ENCODE data around the gene TTC24.
"Not testable (repeated sequence)": the region's sequence is repeated elsewhere in the genome, so short reads cannot be mapped to it uniquely, and the experiment has no call there.

The TTC24 gene

GRCh38 chr1:156589546-156589945 lies 10.0 kb downstream of the TTC24 start:
- no peak for DNase-seq

GRCh38 chr1:156590326-156591180 lies 11.0 kb downstream of the TTC24 start:
- DNase-seq, result no peak

GRCh38 chr1:156591181-156591431 lies 11.6 kb downstream of the TTC24 start:
- DNase-seq, result no peak

GRCh38 chr1:156591432-156592157 lies 12.1 kb downstream of the TTC24 start, which contains the start of gene NAXE:
Gene NAXE, plus strand, starts transcription at chr1:156591776. Its CDS starts 29 bp downstream, at chr1:156591805.
- DNase-seq, result peak; percentile 60

- DNase-seq, result no peak
These were observed 12.8 kb downstream of the TTC24 start for GRCh38 chr1:156592158-156592909.

GRCh38 chr1:156592910-156593660 lies 13.6 kb downstream of the TTC24 start:
- no peak for DNase-seq

- DNase-seq, result no peak
These were observed 14.1 kb downstream of the TTC24 start for GRCh38 chr1:156593661-156593989.

GRCh38 chr1:156594190-156594589 lies 14.7 kb downstream of the TTC24 start:
- DNase-seq, result no peak

- no peak for DNase-seq
These were observed 15.5 kb downstream of the TTC24 start for GRCh38 chr1:156595016-156595415.

- no peak for DNase-seq
These were observed 16.9 kb downstream of the TTC24 start for GRCh38 chr1:156596426-156596825.

GRCh38 chr1:156598125-156598524 lies 18.6 kb downstream of the TTC24 start:
- no peak for DNase-seq

GRCh38 chr1:156598731-156599432 lies 19.4 kb downstream of the TTC24 start:
- DNase-seq, result no peak

GRCh38 chr1:156599811-156600210 lies 20.3 kb downstream of the TTC24 start:
- DNase-seq, result peak; percentile 29

- DNase-seq, result no peak
These were observed 21.2 kb downstream of the TTC24 start for GRCh38 chr1:156600733-156601121.

- peak; percentile 71 for DNase-seq
These were observed 21.8 kb downstream of the TTC24 start, which contains the start of gene GPATCH4 for GRCh38 chr1:156601122-156601830. Gene GPATCH4, minus strand, starts transcription at chr1:156601479.

GRCh38 chr1:156601892-156602291 lies 22.4 kb downstream of the TTC24 start:
- no peak for DNase-seq

GRCh38 chr1:156602557-156602993 lies 23.1 kb downstream of the TTC24 start:
- no peak for DNase-seq

GRCh38 chr1:156607344-156607743 lies 27.8 kb downstream of the TTC24 start:
- not testable (repeated sequence) for DNase-seq

GRCh38 chr1:156608036-156608674 lies 28.6 kb downstream of the TTC24 start:
- DNase-seq, result peak; percentile 65

GRCh38 chr1:156608981-156609380 lies 29.5 kb downstream of the TTC24 start:
- DNase-seq, result peak; percentile 51

- DNase-seq, result not testable (repeated sequence)
These were observed 30.5 kb downstream of the TTC24 start for GRCh38 chr1:156610072-156610471.
